Right lobe of liver (tissue), 6 donors: ENCODE measurements around the gene SLC25A26. TPM values are rescaled to one million over a fixed set of nuclear protein-coding genes. Genes with fewer than 3 reads are reported as not detected.

Experiments used
- ATAC-seq, 4 donors: fragments of 200-7000 bp; cut with Tn5 transposase; one replicate each; pipeline ENCODE4 v1.9.1; 2020; ENCODE audit warnings: mild to moderate bottlenecking in 4 of 4, moderate library complexity in 4 of 4
- DNase-seq, 3 donors: peaks; one replicate each; pipeline ENCODE4 v3.0.0-alpha.2; 2020
- H3K27ac ChIP-seq, 3 donors: fragments of 200-600 bp; one replicate each; pipeline ENCODE4 v1.8.0; 2022
- H3K27me3 ChIP-seq, 2 donors: fragments of 200-600 bp; one replicate each; pipeline ENCODE4 v1.8.0; 2022
- H3K36me3 ChIP-seq, 4 donors: fragments of 200-600 bp; sonication (generic) in 1 of 4; one replicate each; pipeline versions ENCODE4 v1.5.1 to v1.8.0; 2017 to 2022; ENCODE audit warnings: control low read depth in 1 of 4
- H3K4me1 ChIP-seq, 4 donors: fragments of 200-600 bp; sonication (generic) in 1 of 4; one replicate each; pipeline versions ENCODE4 v1.5.1 to v1.8.0; 2017 to 2022; ENCODE audit warnings: control low read depth in 1 of 4
- H3K4me3 ChIP-seq, 3 donors: fragments of 200-600 bp; one replicate each; pipeline ENCODE4 v1.8.0; 2022
- H3K9me3 ChIP-seq, 4 donors: fragments of 200-600 bp; sonication (generic) in 1 of 4; one replicate each; pipeline versions ENCODE4 v1.5.1 to v1.8.0; 2017 to 2022; ENCODE audit warnings: control low read depth in 1 of 4
- CTCF ChIP-seq, 4 donors: fragments of 200-600 bp in 3 of 4; fragments of 450-650 bp in 1 of 4; IDR thresholded peaks; one replicate each; pipeline versions ENCODE4 v1.5.1 to v1.8.0; 2016 to 2022; ENCODE audit warnings: antibody characterized with exemption in 4 of 4, mild to moderate bottlenecking in 2 of 4
- POLR2A ChIP-seq: fragments of 450-650 bp; IDR thresholded peaks from one replicate; pipeline ENCODE4 v1.6.1; 2017; ENCODE audit warnings: antibody characterized with exemption, mild to moderate bottlenecking
- whole genome bisulfite sequencing: methylation state at CpG from one replicate; pipeline ENCODE4 v1.1.6; 2018; ENCODE audit warnings: low coverage, low lambda C conversion rate; ENCODE audit not compliant: insufficient coverage; ENCODE audit errors: missing lambda C conversion rate; 5-methylcytosine and 5-hydroxymethylcytosine counted together
- intact Hi-C, 2 donors: fragments of 100-400 bp; cut with DNase I; formaldehyde crosslinking; loops; one replicate each; pipeline versions ENCODE4 v1.11.2 to v1.14.1; 2022
- total RNA-seq, 6 experiments: library from RNA; depleted of rRNA in 2 of 6; stranded (reverse); fragments of >200 nt in 2 of 6; fragmentation: NEBNext Ultra II Directional in 3 of 6; extraction: Animal tissue kit (Norgen Biotek cat#: 25700) in 3 of 6; gene quantifications; one replicate each; pipeline versions ENCODE4 v1.1.0 to v1.2.4, GENCODE V29; 2016 to 2023
- donor health status: DM: no; HTN: yes; CAD: no.
- donor health status: DM: no; HTN: no; CAD: no.
- donor health status: DM: no; HTN: no; CAD: no.
- donor health status: DM: no; HTN: yes; CAD: no.
- donor health status: DM: no; HTN: yes; CAD: no.

SLC25A26 gene
- total RNA-seq, 6 experiments from 2014 or later: 11.2 to 17.4 (median 12.8) TPM

GRCh38 chr3:66242788-66243464, 22.1 kb downstream of the SLC25A26 start:
- WGBS: 93% methylated on average over 3 of the region's 3 CpGs
- intact Hi-C loops: no loop called here
- Histone ChIP-seq H3K36me3 (peaks cover 0 to 13% (median 0%) of the 10 kb centered on the region in 4 donors), H3K9me3 (no peaks in the 10 kb centered on the region), H3K4me3 (no peak overlapping the region), H3K4me1 (no peaks in the 10 kb centered on the region), H3K27ac (no peak overlapping the region), H3K27me3 (no peaks in the 10 kb centered on the region)
- no peak for ATAC-seq
- TF ChIP-seq POLR2A (no peak), CTCF (IDR thresholded peaks at IDR 0.05) (no peak)
- no peak for DNase-seq

GRCh38 chr3:66248641-66249040, 27.8 kb downstream of the SLC25A26 start:
- WGBS: 76% methylated on average over 2 of the region's 2 CpGs
- TF ChIP-seq POLR2A (no peak), CTCF (IDR thresholded peaks at IDR 0.05) (no peak)
- intact Hi-C loops: no loop called here
- no peak for DNase-seq
- ATAC-seq: no peak
- no peak overlapping the region for H3K27ac ChIP-seq
- H3K4me1 ChIP-seq: no peaks in the 10 kb centered on the region
- peaks cover 0 to 10% (median 0%) of the 10 kb centered on the region in 4 donors for H3K36me3 ChIP-seq
- no peak overlapping the region for H3K4me3 ChIP-seq
- no peaks in the 10 kb centered on the region for H3K27me3 ChIP-seq
- H3K9me3 ChIP-seq: no peaks in the 10 kb centered on the region

GRCh38 chr3:66253790-66254620, 33.2 kb downstream of the SLC25A26 start:
- no peaks in the 10 kb centered on the region for H3K27me3 ChIP-seq
- 44% methylated on average over 6 of the region's 6 CpGs for WGBS

GRCh38 chr3:66255865-66256264, 35.1 kb downstream of the SLC25A26 start:
- intact Hi-C loops: loop anchor here in 1 of 2 donors (10.0 kb wide), 1 partner anchor 559 kb away; no protein-coding TSS in a partner anchor
- Histone ChIP-seq H3K4me1 (no peaks in the 10 kb centered on the region), H3K27me3 (no peaks in the 10 kb centered on the region), H3K9me3 (no peaks in the 10 kb centered on the region), H3K27ac (no peak overlapping the region), H3K4me3 (no peak overlapping the region), H3K36me3 (no peaks in the 10 kb centered on the region)
- DNase-seq: no peak
- WGBS: 74% methylated on average over 3 of the region's 3 CpGs
- no peak for ATAC-seq
- TF ChIP-seq CTCF (IDR thresholded peaks at IDR 0.05): no peak
- TF ChIP-seq POLR2A: no peak

More at GRCh38 chr3:66253790-66254620, 33.2 kb downstream of the SLC25A26 start:
- intact Hi-C loops: loop anchor here in 1 of 2 donors (10.0 kb wide), 1 partner anchor 561 kb away; no protein-coding TSS in a partner anchor
- Histone ChIP-seq H3K9me3 (no peaks in the 10 kb centered on the region), H3K4me1 (no peaks in the 10 kb centered on the region), H3K27ac (no peak overlapping the region), H3K4me3 (no peak overlapping the region), H3K36me3 (no peaks in the 10 kb centered on the region)
- DNase-seq (no peak), ATAC-seq (peak in 3 of 4 donors; percentile 43 to 69 (median 59))
- TF ChIP-seq POLR2A (no peak), CTCF (IDR thresholded peaks at IDR 0.05) (peak; percentile 74 to 82 (median 76))
